Stomach (tissue), 4 donors: ENCODE data around the gene CREB3L1.

ENCODE experiments used
- EP300 ChIP-seq: sonication (generic); formaldehyde crosslinking; IDR thresholded peaks from one replicate; pipeline ENCODE4 v1.6.1; 2017; ENCODE audit warnings: antibody characterized with exemption
- POLR2A ChIP-seq, 4 donors: fragments of 450-650 bp; IDR thresholded peaks; one replicate each; pipeline ENCODE4 v1.6.1; 2016; ENCODE audit warnings: antibody characterized with exemption in 4 of 4, control low read depth in 2 of 4, mild to moderate bottlenecking in 1 of 4, moderate library complexity in 1 of 4
- TF ChIP-seq, protein P1 (sequence below), 7 experiments: fragments of 450-650 bp in 4 of 7; fragments of 200-600 bp in 3 of 7; sonication (generic) in 3 of 7; IDR thresholded peaks; one replicate each; pipeline ENCODE4 v1.5.1; 2016 to 2019; ENCODE audit warnings: antibody characterized with exemption in 7 of 7, control low read depth in 2 of 7, mild to moderate bottlenecking in 1 of 7

- TF ChIP-seq, protein P1, sequence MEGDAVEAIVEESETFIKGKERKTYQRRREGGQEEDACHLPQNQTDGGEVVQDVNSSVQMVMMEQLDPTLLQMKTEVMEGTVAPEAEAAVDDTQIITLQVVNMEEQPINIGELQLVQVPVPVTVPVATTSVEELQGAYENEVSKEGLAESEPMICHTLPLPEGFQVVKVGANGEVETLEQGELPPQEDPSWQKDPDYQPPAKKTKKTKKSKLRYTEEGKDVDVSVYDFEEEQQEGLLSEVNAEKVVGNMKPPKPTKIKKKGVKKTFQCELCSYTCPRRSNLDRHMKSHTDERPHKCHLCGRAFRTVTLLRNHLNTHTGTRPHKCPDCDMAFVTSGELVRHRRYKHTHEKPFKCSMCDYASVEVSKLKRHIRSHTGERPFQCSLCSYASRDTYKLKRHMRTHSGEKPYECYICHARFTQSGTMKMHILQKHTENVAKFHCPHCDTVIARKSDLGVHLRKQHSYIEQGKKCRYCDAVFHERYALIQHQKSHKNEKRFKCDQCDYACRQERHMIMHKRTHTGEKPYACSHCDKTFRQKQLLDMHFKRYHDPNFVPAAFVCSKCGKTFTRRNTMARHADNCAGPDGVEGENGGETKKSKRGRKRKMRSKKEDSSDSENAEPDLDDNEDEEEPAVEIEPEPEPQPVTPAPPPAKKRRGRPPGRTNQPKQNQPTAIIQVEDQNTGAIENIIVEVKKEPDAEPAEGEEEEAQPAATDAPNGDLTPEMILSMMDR (IDR thresholded peaks at IDR 0.05) = no peak
- TF ChIP-seq POLR2A (IDR thresholded peaks at IDR 0.05) (no peak), EP300 (no peak)
Observed at GRCh38 chr11:46247090-46247489, 30.4 kb upstream of the CREB3L1 start.
